T-helper 2 cell treated with Interferon-gamma antibody and Interleukin-4, amounts not matched to agents 5 μg/mL and 100 μg/mL, for 36 hours (primary cell): ENCODE measurements around the gene PDCD10.

ENCODE experiments used
- DNase-seq: peaks from one replicate; pipeline ENCODE4 v3.0.0; 2021; ENCODE audit warnings: low spot score
- H3K27ac Mint-ChIP-seq: one replicate; pipeline ENCODE4 v1.8.0; 2021; ENCODE audit warnings: mild to moderate bottlenecking, mixed read lengths
- H3K27me3 Mint-ChIP-seq: one replicate; pipeline ENCODE4 v1.8.0; 2021; ENCODE audit warnings: low read depth, mixed read lengths
- H3K36me3 Mint-ChIP-seq: one replicate; pipeline ENCODE4 v1.8.0; 2021; ENCODE audit warnings: low read depth, mixed read lengths
- H3K4me1 Mint-ChIP-seq: one replicate; pipeline ENCODE4 v1.8.0; 2021; ENCODE audit warnings: low read depth, mixed read lengths
- H3K4me3 Mint-ChIP-seq: one replicate; pipeline ENCODE4 v1.8.0; 2022; ENCODE audit warnings: mild to moderate bottlenecking, moderate library complexity, mixed read lengths
- H3K9me3 Mint-ChIP-seq: one replicate; pipeline ENCODE4 v1.8.0; 2021; ENCODE audit warnings: mixed read lengths

The PDCD10 gene

DNA sequence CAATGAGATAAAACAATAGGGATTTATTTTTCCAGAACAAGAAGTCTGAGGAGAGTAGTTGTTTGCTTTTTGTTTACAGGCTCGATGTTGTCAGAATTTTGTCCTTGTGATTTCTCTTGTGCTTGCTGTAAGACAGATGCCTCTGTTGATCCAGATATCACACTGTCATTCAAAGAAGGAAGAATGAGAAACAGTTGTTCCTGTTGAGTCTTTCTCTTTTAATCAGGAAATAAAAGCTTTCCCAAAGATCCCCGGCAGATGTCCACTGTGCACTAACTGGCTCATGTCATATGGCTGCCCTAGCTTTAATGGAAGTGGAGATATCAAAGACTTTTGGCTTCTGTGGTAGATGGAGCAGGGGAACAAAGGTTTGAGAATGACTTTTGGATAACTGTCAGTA, 7.6 kb upstream of the PDCD10 start:
- no peak for DNase-seq
- Mint-ChIP-seq H3K36me3 (no peaks in the 10 kb centered on the region), H3K4me3 (no peak overlapping the region), H3K27me3 (no peaks in the 10 kb centered on the region), H3K9me3 (no peaks in the 10 kb centered on the region), H3K4me1 (no peaks in the 10 kb centered on the region), H3K27ac (no peak overlapping the region)

DNA sequence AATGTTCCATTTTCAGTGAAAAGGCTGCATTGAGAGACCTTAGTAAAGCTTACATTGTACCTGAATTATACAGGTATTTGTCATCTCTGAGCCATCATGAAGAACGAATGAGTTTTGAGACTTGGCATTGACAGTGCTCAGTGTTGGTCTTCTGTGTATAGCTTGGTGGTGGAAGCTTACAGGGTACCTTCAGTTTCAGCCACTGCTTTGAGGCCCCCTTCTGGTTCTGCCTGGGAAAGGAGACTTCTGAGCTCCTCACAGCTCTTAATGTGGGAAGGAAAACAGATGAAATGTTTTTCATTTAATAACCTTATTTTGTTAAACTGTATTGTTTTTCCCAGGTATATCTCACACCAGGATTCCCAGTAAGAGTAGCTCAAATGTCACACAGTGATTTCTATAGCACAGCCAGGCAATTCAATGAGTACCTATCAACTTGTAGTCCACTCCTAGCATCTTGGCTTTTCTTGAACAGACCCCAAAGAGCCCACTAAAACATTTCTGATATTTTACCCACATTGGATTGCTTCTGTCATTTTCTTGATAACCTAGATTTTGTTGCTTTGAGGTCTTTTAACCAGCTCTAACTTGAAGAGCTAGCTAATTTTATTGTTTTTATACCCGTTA, 6.4 kb upstream of the PDCD10 start:
- no peaks in the 10 kb centered on the region for H3K36me3 Mint-ChIP-seq
- peaks cover 6% of the 10 kb centered on the region for H3K4me1 Mint-ChIP-seq
- no peak overlapping the region for H3K27ac Mint-ChIP-seq
- no peak overlapping the region for H3K4me3 Mint-ChIP-seq
- DNase-seq, result no peak
- H3K9me3 Mint-ChIP-seq, result no peaks in the 10 kb centered on the region
- peaks cover 2% of the 10 kb centered on the region for H3K27me3 Mint-ChIP-seq

DNA sequence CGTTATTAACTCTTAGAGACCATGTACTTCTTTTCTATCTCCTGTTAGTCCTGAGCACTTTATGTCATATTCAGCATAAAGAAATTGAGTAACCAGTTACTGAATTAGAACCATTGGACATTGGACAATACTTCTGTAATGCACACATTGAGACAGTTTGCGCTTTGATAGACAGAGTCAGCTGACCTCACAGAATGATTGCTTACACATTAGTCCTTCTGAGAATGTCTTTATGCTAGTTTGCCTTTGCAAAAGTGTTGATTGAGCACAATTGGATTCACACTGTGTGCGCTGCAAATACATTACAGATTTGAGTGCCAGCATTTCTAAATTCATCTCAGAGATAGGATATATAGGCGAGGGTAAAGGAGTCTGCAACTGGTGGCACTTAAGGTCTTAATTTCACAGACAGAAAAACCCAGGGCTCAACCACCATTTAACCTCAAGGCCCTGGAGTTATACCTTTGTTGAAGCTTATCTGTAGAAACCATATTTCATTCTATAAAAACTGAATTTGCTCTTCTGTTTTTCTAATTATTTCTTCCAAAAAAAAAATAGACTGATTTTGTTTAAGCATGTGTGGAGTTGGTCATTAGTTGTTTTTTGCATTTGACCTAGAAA, 4.6 kb upstream of the PDCD10 start:
- no peak overlapping the region for H3K27ac Mint-ChIP-seq
- no peaks in the 10 kb centered on the region for H3K9me3 Mint-ChIP-seq
- no peak for DNase-seq
- H3K27me3 Mint-ChIP-seq, result peaks cover 2% of the 10 kb centered on the region
- H3K4me3 Mint-ChIP-seq, result no peak overlapping the region
- H3K36me3 Mint-ChIP-seq, result no peaks in the 10 kb centered on the region
- peaks cover 6% of the 10 kb centered on the region for H3K4me1 Mint-ChIP-seq

DNA sequence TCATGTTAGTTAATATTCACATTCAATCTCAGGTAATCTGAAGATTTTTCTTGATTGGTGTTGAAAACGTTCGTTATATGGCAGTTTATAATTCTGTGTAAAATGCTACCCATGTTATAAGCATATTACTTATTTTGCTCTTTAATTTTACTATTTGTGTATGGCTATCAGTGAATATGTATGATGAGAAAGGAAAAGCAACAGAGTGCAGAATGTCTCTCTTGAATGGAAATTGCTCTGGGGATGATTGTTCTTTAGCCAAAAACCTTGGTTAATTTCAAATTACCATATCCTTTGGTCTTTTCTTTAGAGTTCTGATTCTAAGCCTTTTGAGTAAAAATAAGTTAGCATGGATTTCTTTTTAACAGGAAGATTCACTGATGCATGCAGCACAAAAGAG, 3.3 kb upstream of the PDCD10 start:
- Mint-ChIP-seq H3K4me1 (peaks cover 11% of the 10 kb centered on the region), H3K4me3 (no peak overlapping the region), H3K9me3 (no peaks in the 10 kb centered on the region), H3K27me3 (peaks cover 2% of the 10 kb centered on the region), H3K36me3 (no peaks in the 10 kb centered on the region), H3K27ac (no peak overlapping the region)
- no peak for DNase-seq

DNA sequence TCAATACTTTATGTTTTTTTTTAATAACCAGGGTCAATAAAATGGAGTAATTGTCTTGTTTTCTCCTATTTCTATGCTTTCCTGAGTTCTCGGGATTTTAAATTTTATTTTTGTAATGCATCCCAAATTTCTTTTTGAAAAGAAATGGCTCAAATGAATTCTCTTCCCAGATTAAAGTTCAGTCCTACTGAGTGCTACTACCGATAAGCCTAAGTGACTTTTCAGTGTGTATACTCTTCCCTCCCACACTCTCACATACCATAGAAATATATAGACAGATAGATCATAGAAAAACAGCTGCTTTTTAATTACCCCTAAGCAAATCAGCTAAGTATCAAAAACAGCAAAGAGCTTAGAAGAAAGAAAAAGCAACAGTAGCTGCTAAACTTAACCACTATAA, 2.3 kb upstream of the PDCD10 start:
- no peak overlapping the region for H3K4me3 Mint-ChIP-seq
- H3K36me3 Mint-ChIP-seq, result peaks cover 5% of the 10 kb centered on the region
- no peak for DNase-seq
- peaks cover 2% of the 10 kb centered on the region for H3K27me3 Mint-ChIP-seq
- no peak overlapping the region for H3K27ac Mint-ChIP-seq
- no peaks in the 10 kb centered on the region for H3K9me3 Mint-ChIP-seq
- peaks cover 21% of the 10 kb centered on the region for H3K4me1 Mint-ChIP-seq

DNA sequence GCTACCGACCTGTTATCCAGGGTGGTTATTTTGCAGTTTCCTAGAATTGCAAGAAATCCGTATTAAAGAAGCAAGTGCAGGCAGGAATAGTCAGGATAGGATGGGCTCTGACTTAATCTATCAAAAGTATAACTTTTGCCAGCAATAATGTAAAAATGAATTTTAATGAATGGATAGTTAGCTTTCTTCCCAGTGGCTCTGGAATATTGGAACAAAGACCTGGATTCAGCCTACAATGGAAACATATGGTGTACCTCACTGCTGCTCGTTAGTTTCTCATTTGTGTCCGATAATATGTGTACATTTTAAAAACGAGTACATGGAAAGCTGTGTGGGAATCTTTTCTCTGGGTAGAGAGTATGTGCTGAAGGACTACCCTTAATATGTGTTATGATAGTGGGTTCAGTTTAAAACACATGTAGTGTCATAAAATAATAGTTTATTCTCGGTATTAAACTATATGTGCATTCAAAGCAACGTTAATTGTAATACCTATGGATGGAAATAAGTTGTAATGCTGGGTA, 1.6 kb upstream of the PDCD10 start:
- H3K36me3 Mint-ChIP-seq, result peaks cover 5% of the 10 kb centered on the region
- H3K4me3 Mint-ChIP-seq, result no peak overlapping the region
- no peak for DNase-seq
- peaks cover 2% of the 10 kb centered on the region for H3K27me3 Mint-ChIP-seq
- H3K9me3 Mint-ChIP-seq, result no peaks in the 10 kb centered on the region
- no peak overlapping the region for H3K27ac Mint-ChIP-seq
- peaks cover 27% of the 10 kb centered on the region for H3K4me1 Mint-ChIP-seq

DNA sequence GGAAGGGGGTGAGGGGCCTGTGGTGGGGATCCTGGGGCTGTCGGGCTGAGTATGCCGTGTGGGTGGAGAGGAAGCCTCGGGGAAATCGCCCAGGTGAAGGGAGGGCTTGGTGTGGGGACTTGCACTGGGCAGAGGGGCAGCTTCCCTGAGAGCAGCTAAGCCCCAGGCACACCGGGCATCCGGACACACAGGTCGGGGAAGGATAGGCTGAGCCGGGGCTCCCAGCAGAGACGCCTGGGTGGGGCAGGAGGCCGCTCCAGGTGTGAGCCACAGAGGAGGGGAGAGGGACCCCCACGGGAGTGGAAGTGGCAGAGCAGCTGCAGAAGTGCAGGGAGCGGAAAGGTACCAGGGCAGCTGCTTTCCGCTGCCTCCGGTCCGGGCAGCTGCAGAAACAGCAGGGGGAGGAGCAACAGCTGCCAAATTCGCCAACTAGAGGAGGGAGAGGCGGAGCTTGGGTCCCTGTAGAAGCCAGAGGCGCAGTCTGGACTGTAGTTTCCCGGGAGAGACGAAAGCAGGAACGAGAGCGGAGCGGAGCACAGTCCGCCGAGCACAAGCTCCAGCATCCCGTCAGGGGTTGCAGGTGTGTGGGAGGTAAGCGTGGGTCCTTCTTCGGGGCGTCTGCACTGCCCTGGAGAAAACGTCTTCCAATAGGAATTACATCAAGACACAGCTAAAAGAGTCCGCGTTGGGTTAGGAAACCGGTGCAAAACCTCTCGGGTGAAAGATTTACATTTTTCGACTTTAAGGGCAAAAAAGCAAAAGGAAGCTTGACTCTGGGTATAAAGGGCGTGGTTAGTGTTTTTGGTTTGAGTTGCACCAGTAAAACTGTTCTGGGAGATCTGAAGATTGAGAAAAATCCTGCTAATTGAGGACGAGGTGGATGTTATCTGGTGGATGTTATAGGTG, 794 bp upstream of the PDCD10 start, which contains the start of gene SERPINI1:
Gene SERPINI1 (plus strand): TSS at position 489 of the 906 bp plus-strand sequence. CDS start 53,408 bp downstream, outside the sequence.
- Mint-ChIP-seq H3K4me3 (no peak within 1 kb of the TSS), H3K9me3 (no peaks in the 10 kb centered on the region), H3K27ac (no peak within 1 kb of the TSS), H3K36me3 (peaks cover 5% of the 10 kb centered on the region), H3K27me3 (peaks cover 2% of the 10 kb centered on the region), H3K4me1 (peaks cover 27% of the 10 kb centered on the region)
- peak; percentile 79 for DNase-seq

DNA sequence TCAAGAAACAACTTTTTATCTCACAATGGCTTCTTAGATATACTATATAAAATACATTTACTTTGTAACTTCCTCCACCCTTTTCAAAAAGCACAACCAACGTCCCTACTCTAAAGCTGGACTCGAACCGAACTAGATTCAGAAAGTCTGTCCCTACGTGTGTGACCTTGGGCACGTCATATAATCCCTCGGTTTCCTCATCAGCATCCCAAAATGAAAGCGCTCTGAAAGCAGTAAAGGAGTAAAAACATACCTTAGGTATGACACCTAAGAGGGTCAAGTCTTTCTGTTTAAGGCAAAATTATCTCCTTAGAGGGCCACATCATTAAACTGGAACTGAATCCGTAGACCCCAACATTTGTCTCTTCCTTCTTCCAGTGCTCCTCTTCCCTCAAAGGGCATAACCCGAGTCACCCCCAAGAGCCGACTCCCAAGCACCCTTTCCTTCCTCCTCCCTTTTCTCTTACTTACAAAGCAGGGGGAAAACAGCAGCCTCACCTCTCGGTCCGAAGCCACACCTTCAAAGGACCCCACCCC, 663 bp downstream of the PDCD10 start:
- Mint-ChIP-seq H3K9me3 (no peaks in the 10 kb centered on the region), H3K36me3 (peaks cover 6% of the 10 kb centered on the region), H3K27me3 (peaks cover 2% of the 10 kb centered on the region), H3K4me1 (peaks cover 31% of the 10 kb centered on the region), H3K27ac (no peak overlapping the region), H3K4me3 (no peak overlapping the region)
- DNase-seq, result no peak

DNA sequence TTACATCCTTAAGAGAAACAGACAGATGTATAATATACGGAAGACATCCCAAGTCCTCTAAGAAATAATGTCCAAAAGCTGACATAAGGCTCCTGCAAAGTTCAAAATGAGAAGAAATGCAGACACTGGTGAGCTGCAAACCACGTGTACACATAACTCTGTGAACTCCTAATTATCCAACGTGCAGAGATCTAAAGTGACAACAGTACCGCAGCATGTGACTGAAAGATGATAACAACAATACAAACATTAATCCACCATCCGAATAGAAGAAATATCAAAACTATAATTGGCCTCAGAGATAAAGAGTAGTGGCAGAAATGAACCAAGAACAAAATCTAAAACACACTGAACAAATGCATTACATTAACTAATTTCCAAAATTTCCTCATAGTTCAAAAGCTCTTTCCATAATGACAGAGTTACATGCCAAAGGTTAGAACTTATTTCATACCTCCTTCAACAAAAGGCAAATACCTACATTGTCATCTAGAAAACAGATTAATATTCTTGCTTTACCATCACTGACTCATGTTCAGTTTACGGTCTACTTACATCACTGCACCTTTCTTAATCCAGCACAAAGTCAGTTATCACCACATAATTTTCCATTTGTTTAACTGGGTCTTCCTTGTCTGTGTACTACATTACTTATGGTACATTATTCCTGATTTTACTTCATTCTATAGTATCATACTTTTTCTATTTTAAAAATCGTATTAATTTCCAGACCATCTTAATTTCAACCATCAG, 2.2 kb downstream of the PDCD10 start:
- peaks cover 2% of the 10 kb centered on the region for H3K27me3 Mint-ChIP-seq
- DNase-seq, result no peak
- no peak overlapping the region for H3K4me3 Mint-ChIP-seq
- H3K36me3 Mint-ChIP-seq, result peaks cover 6% of the 10 kb centered on the region
- peaks cover 37% of the 10 kb centered on the region for H3K4me1 Mint-ChIP-seq
- no peaks in the 10 kb centered on the region for H3K9me3 Mint-ChIP-seq
- no peak overlapping the region for H3K27ac Mint-ChIP-seq

DNA sequence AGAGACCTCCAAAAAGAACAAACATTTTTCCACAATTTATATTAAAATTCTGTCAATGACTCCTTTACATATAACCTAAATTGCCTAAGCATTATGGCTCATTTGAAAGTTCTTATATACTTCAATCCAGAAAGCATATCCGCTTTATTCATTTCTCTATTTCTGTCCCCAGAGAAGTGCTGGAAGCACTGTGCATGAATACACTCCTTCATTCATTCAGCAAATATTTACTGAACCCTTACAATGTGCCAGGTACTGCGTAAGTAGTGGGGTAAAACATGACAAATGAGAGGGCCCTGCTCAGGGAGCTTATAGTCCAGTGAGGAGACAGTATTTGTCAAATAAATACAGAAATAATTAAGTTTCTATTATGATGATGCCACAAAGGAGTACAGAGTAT, 3.3 kb downstream of the PDCD10 start:
- H3K27ac Mint-ChIP-seq, result no peak overlapping the region
- no peaks in the 10 kb centered on the region for H3K9me3 Mint-ChIP-seq
- peaks cover 38% of the 10 kb centered on the region for H3K4me1 Mint-ChIP-seq
- no peak for DNase-seq
- H3K36me3 Mint-ChIP-seq, result peaks cover 6% of the 10 kb centered on the region
- H3K27me3 Mint-ChIP-seq, result no peaks in the 10 kb centered on the region
- peak overlapping the region; percentile 19 for H3K4me3 Mint-ChIP-seq

DNA sequence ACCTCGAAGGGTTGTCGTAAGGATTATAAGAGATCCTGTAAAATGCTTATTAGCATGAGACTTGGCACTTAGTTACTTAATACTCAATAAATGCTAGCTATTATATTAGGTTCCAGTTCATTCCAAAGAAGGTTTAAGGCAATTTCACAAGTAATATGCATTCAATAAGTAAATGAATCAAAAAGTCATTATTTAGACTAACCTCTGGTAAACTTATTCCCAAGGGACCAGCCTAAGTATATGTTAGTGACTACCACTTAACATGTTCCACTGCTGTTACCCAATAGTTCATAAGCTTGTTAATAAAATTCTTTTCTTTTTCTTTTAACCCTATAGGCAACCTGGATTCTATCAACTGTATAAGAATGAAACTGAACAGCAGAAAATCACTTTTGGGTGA, 5.1 kb downstream of the PDCD10 start:
- H3K36me3 Mint-ChIP-seq, result peaks cover 11% of the 10 kb centered on the region
- H3K4me1 Mint-ChIP-seq, result peaks cover 37% of the 10 kb centered on the region
- H3K27me3 Mint-ChIP-seq, result no peaks in the 10 kb centered on the region
- H3K27ac Mint-ChIP-seq, result no peak overlapping the region
- DNase-seq, result no peak
- H3K9me3 Mint-ChIP-seq, result no peaks in the 10 kb centered on the region
- no peak overlapping the region for H3K4me3 Mint-ChIP-seq

DNA sequence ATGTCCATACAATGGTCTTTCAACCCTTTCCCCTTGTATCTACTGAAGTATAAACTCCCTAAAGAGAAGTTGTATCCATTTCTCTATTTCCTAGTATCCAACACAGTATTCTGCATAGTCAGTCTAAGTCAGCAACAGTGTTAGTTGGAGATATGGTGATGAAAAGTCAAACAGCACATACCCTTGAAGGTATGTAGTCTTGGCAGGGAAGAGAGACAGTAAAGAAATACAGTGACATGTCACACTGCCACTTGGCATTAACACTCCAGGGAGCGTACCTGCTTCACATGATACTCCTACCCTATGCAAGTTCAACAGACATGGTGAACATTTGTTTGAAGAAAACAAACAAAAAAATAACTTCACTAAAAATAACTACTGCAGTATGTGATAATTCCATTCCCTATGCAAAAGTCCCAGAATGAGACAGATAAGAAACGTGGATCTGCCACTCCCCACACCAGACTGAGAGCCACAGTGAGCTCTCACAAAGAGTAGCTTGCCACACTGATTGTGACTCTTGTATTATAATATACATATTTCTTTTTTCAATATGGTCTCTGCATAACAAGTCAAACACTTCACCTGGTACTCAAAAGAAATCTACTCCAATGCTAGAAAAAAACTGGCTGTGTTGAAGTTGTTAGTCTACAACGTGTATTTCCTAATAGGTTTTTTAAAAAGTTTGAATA, 5.9 kb downstream of the PDCD10 start:
- Mint-ChIP-seq H3K4me3 (no peak overlapping the region), H3K27ac (no peak overlapping the region), H3K36me3 (peaks cover 12% of the 10 kb centered on the region), H3K9me3 (no peaks in the 10 kb centered on the region), H3K4me1 (peaks cover 40% of the 10 kb centered on the region), H3K27me3 (no peaks in the 10 kb centered on the region)
- no peak for DNase-seq

DNA sequence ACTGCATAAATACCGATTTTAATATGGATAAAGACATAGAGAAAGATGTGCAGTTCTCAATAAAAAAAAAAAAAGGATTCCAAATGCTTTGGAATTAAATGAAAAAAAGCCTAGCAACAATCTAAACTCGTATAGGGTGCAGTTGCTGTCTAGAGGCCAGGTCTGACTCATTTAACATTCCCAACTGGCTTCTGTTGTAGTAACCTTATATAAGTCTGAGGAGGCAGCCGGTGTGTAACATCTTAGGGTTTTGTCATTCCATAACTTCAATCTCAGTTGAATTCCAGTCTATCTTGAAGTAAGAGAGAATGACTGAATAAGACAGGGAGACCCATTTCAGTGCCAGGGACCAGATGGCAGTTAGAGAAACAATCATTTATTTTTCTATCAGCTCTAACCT, 6.5 kb downstream of the PDCD10 start:
- Mint-ChIP-seq H3K27me3 (no peaks in the 10 kb centered on the region), H3K4me1 (peaks cover 37% of the 10 kb centered on the region), H3K4me3 (no peak overlapping the region), H3K36me3 (peaks cover 14% of the 10 kb centered on the region), H3K27ac (no peak overlapping the region), H3K9me3 (no peaks in the 10 kb centered on the region)
- no peak for DNase-seq
